ENCODE measurements around the gene VPS26C.
A peak's percentile ranks its signal among the peaks of the same experiment; 100 is the strongest.

Gene VPS26C

DNA sequence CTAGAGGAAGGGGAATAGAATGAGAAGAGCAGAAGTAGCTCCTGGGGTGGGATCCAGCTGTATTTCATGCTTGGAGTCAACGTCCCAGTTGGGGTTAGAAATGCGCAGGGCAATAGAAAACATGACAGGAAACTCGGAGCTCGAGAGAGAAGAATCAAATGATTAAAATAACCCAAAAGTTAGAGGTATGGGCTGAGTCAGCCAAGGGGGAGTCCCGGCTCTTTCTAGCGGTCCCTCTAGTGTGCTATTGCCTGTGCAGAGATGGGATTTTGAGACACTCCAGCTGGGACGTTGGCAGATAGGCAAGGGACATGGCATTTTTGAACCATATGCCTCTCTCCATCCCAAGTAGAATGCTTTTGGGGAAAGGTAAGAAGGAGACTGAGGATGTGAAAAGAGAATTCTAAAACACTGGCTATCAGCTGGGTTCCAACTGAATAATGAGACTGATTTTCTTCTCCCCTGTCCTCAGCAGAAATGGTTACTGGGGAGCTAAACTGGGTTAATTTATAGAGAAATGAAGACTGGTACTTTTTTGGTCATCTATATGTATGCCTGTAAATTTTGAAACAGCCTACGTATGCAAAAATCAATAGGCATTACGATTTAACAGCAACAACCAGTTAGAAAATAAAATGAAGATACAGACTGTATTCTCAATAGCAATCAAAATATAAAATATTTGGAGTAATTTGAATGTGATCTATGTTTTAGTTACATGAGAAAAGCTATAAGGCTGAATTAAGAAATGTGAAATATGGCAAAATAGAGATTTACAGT lies 7.0 kb upstream of the VPS26C start:
- peak overlapping the region; percentile 42; the same call in 1 of the 2 replicates for H3K27ac ChIP-seq (ENCODE audit: low read length)
- peak overlapping the region; percentile 37 for H3K4me3 ChIP-seq (ENCODE audit: low read length)
- H3K9ac ChIP-seq (ENCODE audit: low read length), result peak overlapping the region; percentile 4; the same call in 1 of the 2 replicates
- no peaks in the 10 kb centered on the region for H3K36me3 ChIP-seq (replicated peaks; ENCODE audit: insufficient read depth, low read length)
- H3K4me2 ChIP-seq (ENCODE audit: low read depth, low read length), result peak overlapping the region; percentile 83
- H2AFZ ChIP-seq (ENCODE audit: low read length), result peak overlapping the region; percentile 67
- peaks cover 14% of the 10 kb centered on the region for H3K4me1 ChIP-seq (ENCODE audit: low read length)
- peaks cover 14% of the 10 kb centered on the region for H3F3A ChIP-seq (ENCODE audit: insufficient read depth, low read length)
- H3K9me2 ChIP-seq (replicated peaks; ENCODE audit: insufficient read depth, low read length), result no peaks in the 10 kb centered on the region
- no peaks in the 10 kb centered on the region for H3K79me2 ChIP-seq (ENCODE audit: low read length)
- H4K20me1 ChIP-seq (ENCODE audit: insufficient read depth, low read length), result no peaks in the 10 kb centered on the region
- H3K27me3 ChIP-seq (replicated peaks; ENCODE audit: insufficient read depth, low read length), result no peaks in the 10 kb centered on the region
- H3K9me3 ChIP-seq (replicated peaks; ENCODE audit: insufficient read depth, low read length), result no peaks in the 10 kb centered on the region
- peak; percentile 79 for DNase-seq
- TF ChIP-seq, protein P1, sequence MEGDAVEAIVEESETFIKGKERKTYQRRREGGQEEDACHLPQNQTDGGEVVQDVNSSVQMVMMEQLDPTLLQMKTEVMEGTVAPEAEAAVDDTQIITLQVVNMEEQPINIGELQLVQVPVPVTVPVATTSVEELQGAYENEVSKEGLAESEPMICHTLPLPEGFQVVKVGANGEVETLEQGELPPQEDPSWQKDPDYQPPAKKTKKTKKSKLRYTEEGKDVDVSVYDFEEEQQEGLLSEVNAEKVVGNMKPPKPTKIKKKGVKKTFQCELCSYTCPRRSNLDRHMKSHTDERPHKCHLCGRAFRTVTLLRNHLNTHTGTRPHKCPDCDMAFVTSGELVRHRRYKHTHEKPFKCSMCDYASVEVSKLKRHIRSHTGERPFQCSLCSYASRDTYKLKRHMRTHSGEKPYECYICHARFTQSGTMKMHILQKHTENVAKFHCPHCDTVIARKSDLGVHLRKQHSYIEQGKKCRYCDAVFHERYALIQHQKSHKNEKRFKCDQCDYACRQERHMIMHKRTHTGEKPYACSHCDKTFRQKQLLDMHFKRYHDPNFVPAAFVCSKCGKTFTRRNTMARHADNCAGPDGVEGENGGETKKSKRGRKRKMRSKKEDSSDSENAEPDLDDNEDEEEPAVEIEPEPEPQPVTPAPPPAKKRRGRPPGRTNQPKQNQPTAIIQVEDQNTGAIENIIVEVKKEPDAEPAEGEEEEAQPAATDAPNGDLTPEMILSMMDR (IDR thresholded peaks at IDR 0.05; ENCODE audit: low read length), result no peak
- TF ChIP-seq EZH2phosphoT487 (IDR thresholded peaks at IDR 0.05; ENCODE audit: low read length) (no peak), EZH2 (optimal IDR thresholded peaks at IDR 0.05; ENCODE audit: low read depth, low read length) (no peak)

DNA sequence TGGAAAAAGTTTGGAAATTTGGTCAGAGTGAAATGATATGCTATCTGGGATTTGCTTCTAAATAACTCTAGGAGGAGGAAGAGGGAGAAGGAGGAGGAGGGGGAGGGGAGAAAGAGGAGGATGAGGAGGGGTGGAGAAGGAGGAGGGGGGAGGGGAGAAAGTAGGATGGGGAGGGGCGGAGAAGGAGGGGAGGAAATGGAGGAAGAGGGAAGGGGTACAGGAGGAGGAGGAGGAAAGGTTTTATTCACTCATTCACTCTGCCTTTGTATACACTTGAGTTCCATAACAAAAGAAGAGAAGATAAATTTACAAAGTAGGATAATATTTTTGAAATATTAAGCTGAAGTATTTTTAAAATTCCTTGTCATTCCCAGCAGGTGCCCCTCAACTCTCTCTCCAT lies 6.3 kb upstream of the VPS26C start:
- Histone ChIP-seq H3K4me2 (ENCODE audit: low read depth, low read length) (peak overlapping the region; percentile 83), H4K20me1 (ENCODE audit: insufficient read depth, low read length) (no peaks in the 10 kb centered on the region), H3K4me3 (ENCODE audit: low read length) (peak overlapping the region; percentile 37), H3K79me2 (ENCODE audit: low read length) (peaks cover 2% of the 10 kb centered on the region; the same call in 1 of the 2 replicates), H3K36me3 (replicated peaks; ENCODE audit: insufficient read depth, low read length) (no peaks in the 10 kb centered on the region), H2AFZ (ENCODE audit: low read length) (peak overlapping the region; percentile 67), H3K9me3 (replicated peaks; ENCODE audit: insufficient read depth, low read length) (no peaks in the 10 kb centered on the region), H3K4me1 (ENCODE audit: low read length) (peaks cover 16% of the 10 kb centered on the region), H3F3A (ENCODE audit: insufficient read depth, low read length) (peaks cover 15% of the 10 kb centered on the region), H3K27me3 (replicated peaks; ENCODE audit: insufficient read depth, low read length) (no peaks in the 10 kb centered on the region), H3K9ac (ENCODE audit: low read length) (peak overlapping the region; percentile 4; the same call in 1 of the 2 replicates), H3K27ac (ENCODE audit: low read length) (peak overlapping the region; percentile 42; the same call in 1 of the 2 replicates), H3K9me2 (replicated peaks; ENCODE audit: insufficient read depth, low read length) (no peaks in the 10 kb centered on the region)
- no peak for TF ChIP-seq EZH2phosphoT487 (IDR thresholded peaks at IDR 0.05; ENCODE audit: low read length)
- no peak for TF ChIP-seq EZH2 (optimal IDR thresholded peaks at IDR 0.05; ENCODE audit: low read depth, low read length)
- TF ChIP-seq, protein P1 (IDR thresholded peaks at IDR 0.05; ENCODE audit: low read length), result no peak
- no peak for DNase-seq

DNA sequence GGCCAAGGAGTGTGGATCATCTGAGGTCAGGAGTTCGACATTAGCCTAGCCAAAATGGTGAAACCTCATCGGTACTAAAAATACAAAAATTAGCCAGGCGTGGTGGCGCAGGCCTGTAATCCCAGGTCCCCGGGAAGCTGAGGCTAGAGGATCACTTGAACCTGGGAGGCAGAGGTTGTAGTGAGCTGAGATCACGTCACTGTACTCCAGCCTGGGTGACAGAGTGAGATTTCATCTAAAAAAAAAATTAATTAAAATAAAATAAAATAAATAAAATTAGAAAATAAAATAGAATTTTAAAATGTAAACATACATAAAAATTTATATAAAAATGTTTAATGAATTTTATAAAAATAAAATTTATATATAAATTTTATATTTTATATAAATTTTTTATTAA lies 5.8 kb upstream of the VPS26C start:
- H3K9ac ChIP-seq (ENCODE audit: low read length), result no peak overlapping the region
- TF ChIP-seq EZH2 (optimal IDR thresholded peaks at IDR 0.05; ENCODE audit: low read depth, low read length), result no peak
- no peak for TF ChIP-seq EZH2phosphoT487 (IDR thresholded peaks at IDR 0.05; ENCODE audit: low read length)
- TF ChIP-seq, protein P1 (IDR thresholded peaks at IDR 0.05; ENCODE audit: low read length), result no peak
- H2AFZ ChIP-seq (ENCODE audit: low read length), result no peak overlapping the region
- H3K4me2 ChIP-seq (ENCODE audit: low read depth, low read length), result no peak overlapping the region
- peaks cover 19% of the 10 kb centered on the region for H3K4me1 ChIP-seq (ENCODE audit: low read length)
- H3K79me2 ChIP-seq (ENCODE audit: low read length), result peaks cover 4% of the 10 kb centered on the region; the same call in 1 of the 2 replicates
- no peaks in the 10 kb centered on the region for H4K20me1 ChIP-seq (ENCODE audit: insufficient read depth, low read length)
- H3K4me3 ChIP-seq (ENCODE audit: low read length), result no peak overlapping the region
- H3K9me3 ChIP-seq (replicated peaks; ENCODE audit: insufficient read depth, low read length), result no peaks in the 10 kb centered on the region
- no peaks in the 10 kb centered on the region for H3K36me3 ChIP-seq (replicated peaks; ENCODE audit: insufficient read depth, low read length)
- H3K27ac ChIP-seq (ENCODE audit: low read length), result no peak overlapping the region
- no peaks in the 10 kb centered on the region for H3K9me2 ChIP-seq (replicated peaks; ENCODE audit: insufficient read depth, low read length)
- peaks cover 20% of the 10 kb centered on the region for H3F3A ChIP-seq (ENCODE audit: insufficient read depth, low read length)
- no peak for DNase-seq
- no peaks in the 10 kb centered on the region for H3K27me3 ChIP-seq (replicated peaks; ENCODE audit: insufficient read depth, low read length)
